ENCODE results near the gene ATAD5. TPM values are rescaled to one million over a fixed set of nuclear protein-coding genes. Genes with fewer than 3 reads are reported as not detected.

ATAD5 gene
- total and polyA plus RNA-seq, 2 of the 13 experiments (the other 11 are each of a cell fraction or from before 2014, with no cell fraction given) = 1.8 to 10.7 TPM

GRCh38 chr17:30831663-30832437 is at the start of gene ATAD5 (continued):
- TF ChIP-seq POGK (CRISPR knock-in tag; conservative IDR thresholded peaks at IDR 0.05) (peak; percentile 91), ZNF180 (CRISPR knock-in tag; IDR thresholded peaks at IDR 0.05; ENCODE audit: borderline replicate concordance, low read depth) (no peak), SMARCE1 (IDR thresholded peaks at IDR 0.05; ENCODE audit: borderline replicate concordance) (no peak), GATAD1 (CRISPR knock-in tag; IDR thresholded peaks at IDR 0.05) (peak; percentile 99), HIVEP1 (CRISPR knock-in tag; IDR thresholded peaks at IDR 0.05) (peak; percentile 82), GPN1 (CRISPR knock-in tag; IDR thresholded peaks at IDR 0.05; ENCODE audit: borderline replicate concordance) (no peak), HNRNPK (IDR thresholded peaks at IDR 0.05; ENCODE audit: low read depth, low read length, poor library complexity, severe bottlenecking) (no peak), MNT (IDR thresholded peaks at IDR 0.05) (no peak), MIXL1 (CRISPR knock-in tag; IDR thresholded peaks at IDR 0.05) (peak; percentile 68; the same call in 1 of the 2 replicates), ZNF552 (CRISPR knock-in tag; IDR thresholded peaks at IDR 0.05; ENCODE audit: borderline replicate concordance) (no peak), ZNF740 (CRISPR knock-in tag; IDR thresholded peaks at IDR 0.05) (no peak), ZNF138 (CRISPR knock-in tag; IDR thresholded peaks at IDR 0.05; ENCODE audit: low read depth) (no peak; the same call in 1 of the 2 replicates), ZNF709 (CRISPR knock-in tag; IDR thresholded peaks at IDR 0.05) (no peak), ZNF276 (CRISPR knock-in tag; IDR thresholded peaks at IDR 0.05; ENCODE audit: low read depth) (peak; percentile 28; the same call in 1 of the 2 replicates), JUN (CRISPR knock-in tag; IDR thresholded peaks at IDR 0.05) (peak; percentile 40; the same call in 1 of the 2 replicates), YEATS2 (CRISPR knock-in tag; IDR thresholded peaks at IDR 0.05; ENCODE audit: borderline replicate concordance) (peak; percentile 97), ZFP41 (CRISPR knock-in tag; IDR thresholded peaks at IDR 0.05; ENCODE audit: borderline replicate concordance) (no peak), SRY (CRISPR knock-in tag; IDR thresholded peaks at IDR 0.05) (no peak; the same call in 1 of the 2 replicates), RFX5 (IDR thresholded peaks at IDR 0.05; ENCODE audit: low read depth, low read length) (no peak), GLI4 (CRISPR knock-in tag; IDR thresholded peaks at IDR 0.05; ENCODE audit: borderline replicate concordance) (no peak), ZNF354B (CRISPR knock-in tag; IDR thresholded peaks at IDR 0.05) (no peak), CCDC6 (CRISPR knock-in tag; IDR thresholded peaks at IDR 0.05) (peak; percentile 84; the same call in 1 of the 2 replicates)

All from HepG2 (cell line).